Natural killer cell (primary cell): Measurements from ENCODE around the gene VOPP1. TPM values are rescaled to one million over a fixed set of nuclear protein-coding genes. Genes with fewer than 3 reads are reported as not detected.

Experiments used
- ATAC-seq, 3 donors: fragments of 150-1000 bp in 2 of 3; fragments of 200-7000 bp in 1 of 3; cut with Tn5 transposase; 1 replicate in 1 of 3; 2 replicates in 2 of 3; pipeline ENCODE4 v1.10.0; 2021; ENCODE audit warnings: mild to moderate bottlenecking in 2 of 3, moderate library complexity in 2 of 3
- DNase-seq, 2 donors: peaks; one replicate each; pipeline versions ENCODE4 v3.0.0 to v3.0.0-alpha.2; 2013 to 2021; ENCODE audit warnings: mixed read lengths in 1 of 2
- H3K27ac ChIP-seq: one replicate; pipeline ENCODE4 v1.5.1; 2013; ENCODE audit warnings: mild to moderate bottlenecking, low read length
- H3K27me3 ChIP-seq: one replicate; pipeline ENCODE4 v1.6.1; 2013; ENCODE audit warnings: low read length; ENCODE audit not compliant: control insufficient read depth, insufficient read depth
- H3K36me3 ChIP-seq: one replicate; pipeline ENCODE4 v1.6.1; 2013; ENCODE audit warnings: low read length; ENCODE audit not compliant: control insufficient read depth, insufficient read depth
- H3K4me1 ChIP-seq: one replicate; pipeline ENCODE4 v1.6.1; 2013; ENCODE audit warnings: low read length; ENCODE audit not compliant: control insufficient read depth, insufficient read depth
- H3K4me3 ChIP-seq: one replicate; pipeline ENCODE4 v1.5.1; 2013; ENCODE audit warnings: low read length
- H3K9me3 ChIP-seq: one replicate; pipeline ENCODE4 v1.6.1; 2013; ENCODE audit warnings: low read length; ENCODE audit not compliant: control insufficient read depth, insufficient read depth
- H3K27ac Mint-ChIP-seq, 2 donors: one replicate each; pipeline ENCODE4 v1.8.0; 2022; ENCODE audit warnings: mild to moderate bottlenecking in 2 of 2, mixed read lengths in 2 of 2, moderate library complexity in 1 of 2
- H3K27me3 Mint-ChIP-seq, 2 donors: one replicate each; pipeline ENCODE4 v1.8.0; 2022; ENCODE audit warnings: low read depth in 2 of 2, mixed read lengths in 2 of 2
- H3K36me3 Mint-ChIP-seq: one replicate; pipeline ENCODE4 v1.8.0; 2022; ENCODE audit warnings: mixed read lengths
- H3K4me1 Mint-ChIP-seq, 2 donors: one replicate each; pipeline ENCODE4 v1.8.0; 2022; ENCODE audit warnings: mixed read lengths in 2 of 2
- H3K4me3 Mint-ChIP-seq: one replicate; pipeline ENCODE4 v1.8.0; 2022; ENCODE audit warnings: mild to moderate bottlenecking, moderate library complexity, mixed read lengths
- H3K9me3 Mint-ChIP-seq, 2 donors: one replicate each; pipeline ENCODE4 v1.8.0; 2022; ENCODE audit warnings: mixed read lengths in 2 of 2
- CTCF ChIP-seq: fragments of 200-600 bp; IDR thresholded peaks from one replicate; pipeline ENCODE4 v1.8.0; 2022; ENCODE audit warnings: antibody characterized with exemption
- WGBS: methylation state at CpG from one replicate; pipeline ENCODE4 v1.1.7; 2013; ENCODE audit warnings: missing lambda C conversion rate; ENCODE audit not compliant: insufficient coverage; 5-methylcytosine and 5-hydroxymethylcytosine counted together
- intact Hi-C: fragments of 100-400 bp; cut with micrococcal nuclease; formaldehyde crosslinking; loops from one replicate; pipeline ENCODE4 v1.14.2; 2022
- total RNA-seq, 4 donors: library from RNA; stranded (reverse); fragments of 120-200 nt in 1 of 4; gene quantifications; one replicate each; pipeline versions ENCODE4 v1.2.3 to v1.2.4, GENCODE V29; 2013 to 2022

VOPP1 gene
- total RNA-seq, 3 donors from 2014 or later (not counting 1 experiment from before 2014, with no cell fraction given), result 79.3 to 115 (median 110) TPM

- peak; percentile 15 for TF ChIP-seq CTCF
- H3K27ac Mint-ChIP-seq, result peak overlapping the region in 1 of 2 donors; percentile 21
- DNase-seq, result peak in 1 of 2 donors; percentile 62
These were observed 139.1 kb downstream of the VOPP1 start for GRCh38 chr7:55432939-55433784.

GRCh38 chr7:55432506-55432905 lies 139.8 kb downstream of the VOPP1 start:
- Histone ChIP-seq H3K4me1 (peaks cover 9% of the 10 kb centered on the region), H3K27me3 (no peaks in the 10 kb centered on the region), H3K4me3 (no peak overlapping the region), H3K36me3 (no peaks in the 10 kb centered on the region), H3K9me3 (no peaks in the 10 kb centered on the region), H3K27ac (no peak overlapping the region)
- intact Hi-C loops, result loop anchor here (5.0 kb wide), 1 partner anchor 165 kb away; no protein-coding TSS in a partner anchor
- DNase-seq, result no peak
- no peak for TF ChIP-seq CTCF
- Mint-ChIP-seq H3K27me3 (no peaks in the 10 kb centered on the region), H3K4me1 (peaks cover 12 to 13% of the 10 kb centered on the region in 2 donors), H3K36me3 (no peaks in the 10 kb centered on the region), H3K4me3 (no peak overlapping the region), H3K9me3 (no peaks in the 10 kb centered on the region), H3K27ac (peak overlapping the region in 1 of 2 donors; percentile 21)
- peak in 2 of 3 donors; percentile 29 to 35 for ATAC-seq
- WGBS, result 70% methylated on average over 3 of the region's 3 CpGs

More at GRCh38 chr7:55432939-55433784, 139.1 kb downstream of the VOPP1 start:
- H3K4me3 Mint-ChIP-seq, result no peak overlapping the region
- Histone ChIP-seq H3K27me3 (no peaks in the 10 kb centered on the region), H3K9me3 (no peaks in the 10 kb centered on the region), H3K27ac (no peak overlapping the region), H3K4me3 (no peak overlapping the region), H3K4me1 (peaks cover 9% of the 10 kb centered on the region), H3K36me3 (no peaks in the 10 kb centered on the region)
- intact Hi-C loops, result loop anchor here (5.0 kb wide), 1 partner anchor 164 kb away; no protein-coding TSS in a partner anchor
- H3K36me3 Mint-ChIP-seq, result no peaks in the 10 kb centered on the region
- peaks cover 12 to 13% of the 10 kb centered on the region in 2 donors for H3K4me1 Mint-ChIP-seq
- peak in 2 of 3 donors; percentile 40 to 54 for ATAC-seq
- no peaks in the 10 kb centered on the region for H3K9me3 Mint-ChIP-seq
- 75% methylated on average over 11 of the region's 13 CpGs for WGBS
- no peaks in the 10 kb centered on the region for H3K27me3 Mint-ChIP-seq

- no peak overlapping the region for H3K27ac Mint-ChIP-seq
- H3K4me3 Mint-ChIP-seq, result no peak overlapping the region
- H3K4me1 Mint-ChIP-seq, result peaks cover 12 to 13% of the 10 kb centered on the region in 2 donors
- no peaks in the 10 kb centered on the region for H3K27me3 ChIP-seq
- ATAC-seq (no peak), DNase-seq (no peak)
- H3K4me3 ChIP-seq, result no peak overlapping the region
- H3K4me1 ChIP-seq, result peaks cover 9% of the 10 kb centered on the region
- no peaks in the 10 kb centered on the region for H3K27me3 Mint-ChIP-seq
- intact Hi-C loops, result loop anchor here (5.0 kb wide), 1 partner anchor 165 kb away; no protein-coding TSS in a partner anchor
- no peak for TF ChIP-seq CTCF
- no peaks in the 10 kb centered on the region for H3K36me3 Mint-ChIP-seq
- no peaks in the 10 kb centered on the region for H3K9me3 ChIP-seq
- no peaks in the 10 kb centered on the region for H3K9me3 Mint-ChIP-seq
- no peak overlapping the region for H3K27ac ChIP-seq
- 40% methylated on average over 2 of the region's 2 CpGs for WGBS
- H3K36me3 ChIP-seq, result no peaks in the 10 kb centered on the region
These were observed 140.4 kb downstream of the VOPP1 start for GRCh38 chr7:55431898-55432297.
